ENCODE results near the gene ABCA3. TPM values are rescaled to one million over a fixed set of nuclear protein-coding genes. Genes with fewer than 3 reads are reported as not detected.
"Not testable (repeated sequence)": the region's sequence is repeated elsewhere in the genome, so short reads cannot be mapped to it uniquely, and the experiment has no call there.

The ABCA3 gene
- polyA plus RNA-seq (2011; rRNA removed) (1.9 and 3.8 TPM in 2 replicates), polyA minus RNA-seq (2011; rRNA and poly(A)+ RNA removed) (1.7 and 2.6 TPM in 2 replicates)

- TF ChIP-seq CTCF (IDR thresholded peaks at IDR 0.05; ENCODE audit: insufficient read depth, low read depth, low read length), result peak; percentile 85
- peak; percentile 57 for DNase-seq (ENCODE audit: low read depth)
- Histone ChIP-seq H3K4me3 (ENCODE audit: low read depth, low read length) (peak within 1 kb of the TSS; percentile 61), H3K27me3 (ENCODE audit: control insufficient read depth, insufficient read depth, low read length) (peaks cover 9% of the 10 kb centered on the region), H3K36me3 (ENCODE audit: control insufficient read depth, insufficient read depth, low read length) (no peaks in the 10 kb centered on the region)
- CTCF ChIA-PET, result interaction anchor here (0.6 to 1.4 kb wide), 34 partner anchors 8 to 172 kb away, joined by 3 to 7 read pairs (median 4); partner anchors contain the start of genes CCNF and TBC1D24
- POLR2A ChIA-PET, result no interaction called here
Measured at GRCh38 chr16:2340564-2341455, at the start of gene ABCA3. ABCA3 (minus strand) TSS chr16:2340728; CDS start chr16:2326466, 14,262 bp downstream.

GRCh38 chr16:2388875-2389433, 48.4 kb upstream of the ABCA3 start:
- POLR2A ChIA-PET, result no interaction called here
- CTCF ChIA-PET, result interaction anchor here (0.5 to 1.2 kb wide), 4 partner anchors 9 to 81 kb away, joined by 3 to 4 read pairs (median 3); no protein-coding TSS in a partner anchor
- H3K27me3 ChIP-seq (ENCODE audit: control insufficient read depth, insufficient read depth, low read length), result no peaks in the 10 kb centered on the region
- TF ChIP-seq CTCF (IDR thresholded peaks at IDR 0.05; ENCODE audit: insufficient read depth, low read depth, low read length), result no peak
- DNase-seq (ENCODE audit: low read depth), result peak; percentile 5
- H3K36me3 ChIP-seq (ENCODE audit: control insufficient read depth, insufficient read depth, low read length), result no peaks in the 10 kb centered on the region
- no peak overlapping the region for H3K4me3 ChIP-seq (ENCODE audit: low read depth, low read length)

- Histone ChIP-seq H3K4me3 (ENCODE audit: low read depth, low read length) (no peak overlapping the region), H3K27me3 (ENCODE audit: control insufficient read depth, insufficient read depth, low read length) (no peaks in the 10 kb centered on the region), H3K36me3 (ENCODE audit: control insufficient read depth, insufficient read depth, low read length) (no peaks in the 10 kb centered on the region)
- no peak for TF ChIP-seq CTCF (IDR thresholded peaks at IDR 0.05; ENCODE audit: insufficient read depth, low read depth, low read length)
- ChIA-PET POLR2A (no interaction called here), CTCF (interaction anchor here (0.5 to 1.2 kb wide), 4 partner anchors 17 to 80 kb away, joined by 3 read pairs; partner anchors contain the start of gene ABCA3)
- DNase-seq (ENCODE audit: low read depth), result no peak
Measured at GRCh38 chr16:2388139-2388874, 47.8 kb upstream of the ABCA3 start.

GRCh38 chr16:2386990-2387389, 46.5 kb upstream of the ABCA3 start:
- H3K27me3 ChIP-seq (ENCODE audit: control insufficient read depth, insufficient read depth, low read length), result 0 out of 2 replicates have a peak, but pooled peaks cover 1% of the 10 kb centered on the region
- POLR2A ChIA-PET, result no interaction called here
- CTCF ChIA-PET, result interaction anchor here (0.7 kb wide), 1 partner anchor 75 kb away, joined by 3 read pairs; no protein-coding TSS in a partner anchor
- DNase-seq (ENCODE audit: low read depth), result no peak
- peak; percentile 22 for TF ChIP-seq CTCF (IDR thresholded peaks at IDR 0.05; ENCODE audit: insufficient read depth, low read depth, low read length)
- H3K4me3 ChIP-seq (ENCODE audit: low read depth, low read length), result no peak overlapping the region
- no peaks in the 10 kb centered on the region for H3K36me3 ChIP-seq (ENCODE audit: control insufficient read depth, insufficient read depth, low read length)

- H3K27me3 ChIP-seq (ENCODE audit: control insufficient read depth, insufficient read depth, low read length); CTCF ChIA-PET; POLR2A ChIA-PET; H3K36me3 ChIP-seq (ENCODE audit: control insufficient read depth, insufficient read depth, low read length); DNase-seq (ENCODE audit: low read depth); H3K4me3 ChIP-seq (ENCODE audit: low read depth, low read length): not testable (repeated sequence)
Measured at GRCh38 chr16:2385982-2386381, 45.5 kb upstream of the ABCA3 start.
